NCI-H146 treated with DMSO at 0.1 percent for 48 hours (cell line): ENCODE measurements around the gene PCID2.
A peak's percentile ranks its signal among the peaks of the same experiment; 100 is the strongest.

Experiments used
- DNase-seq: peaks from one replicate; lab custom pipeline; 2025; ENCODE audit not compliant: unreplicated experiment; lab: John Stamatoyannopoulos, UW

PCID2 gene

DNA sequence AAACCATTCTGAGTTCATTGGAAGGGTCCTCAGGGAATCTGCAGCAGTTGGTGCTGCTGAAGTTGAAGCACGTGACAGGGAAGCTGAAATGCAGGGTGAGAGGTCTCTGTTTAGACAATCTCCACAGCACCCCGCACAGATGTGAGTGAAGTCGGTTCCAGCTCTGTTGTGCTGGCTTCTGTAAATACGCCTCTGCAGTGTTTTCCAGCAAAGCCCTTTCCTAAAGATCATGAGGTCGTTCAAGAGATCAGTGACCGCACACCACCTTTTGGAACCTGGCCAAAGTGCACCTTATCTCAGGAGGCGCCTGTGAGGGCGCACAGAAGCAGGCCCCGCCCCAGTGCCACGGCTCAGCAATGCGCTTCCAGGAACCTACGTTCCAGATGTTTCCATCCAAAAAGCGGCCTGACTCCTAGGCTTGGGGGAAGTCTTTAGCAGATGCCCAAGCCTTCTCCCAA lies 11.7 kb upstream of the PCID2 start:
- no peak for DNase-seq

DNA sequence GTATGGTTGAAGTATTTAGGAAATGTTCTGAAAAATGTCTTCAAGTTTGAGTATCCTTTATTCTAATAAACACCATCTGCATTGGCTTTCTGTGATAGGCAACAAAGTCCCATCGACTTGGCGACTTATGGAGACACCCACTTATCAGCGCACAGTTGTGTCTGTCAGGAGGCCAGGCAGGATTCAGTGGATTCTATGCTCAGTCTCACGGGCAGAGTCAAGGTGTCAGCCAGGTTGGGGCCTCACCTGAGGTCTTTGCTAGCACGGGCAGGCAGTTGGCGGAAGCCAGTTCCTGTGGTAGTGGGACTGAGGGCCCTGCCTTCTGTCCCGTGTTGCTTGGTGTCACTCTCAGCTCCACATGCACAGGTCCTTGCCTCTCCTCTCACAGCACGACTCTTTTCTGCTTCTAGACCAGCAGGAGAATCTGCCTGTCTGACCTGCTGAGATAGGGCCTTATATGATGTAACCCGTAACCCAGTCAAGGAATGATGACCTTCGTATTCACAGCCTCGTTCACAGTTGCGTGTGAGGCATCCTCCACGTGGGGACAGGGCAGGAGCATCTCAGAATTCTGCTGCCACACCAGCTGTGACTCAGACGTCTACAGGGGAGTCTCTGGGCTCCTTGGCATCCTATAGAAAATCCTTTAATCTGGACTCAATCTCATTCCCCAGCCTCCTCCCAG lies 10.9 kb upstream of the PCID2 start:
- no peak for DNase-seq

DNA sequence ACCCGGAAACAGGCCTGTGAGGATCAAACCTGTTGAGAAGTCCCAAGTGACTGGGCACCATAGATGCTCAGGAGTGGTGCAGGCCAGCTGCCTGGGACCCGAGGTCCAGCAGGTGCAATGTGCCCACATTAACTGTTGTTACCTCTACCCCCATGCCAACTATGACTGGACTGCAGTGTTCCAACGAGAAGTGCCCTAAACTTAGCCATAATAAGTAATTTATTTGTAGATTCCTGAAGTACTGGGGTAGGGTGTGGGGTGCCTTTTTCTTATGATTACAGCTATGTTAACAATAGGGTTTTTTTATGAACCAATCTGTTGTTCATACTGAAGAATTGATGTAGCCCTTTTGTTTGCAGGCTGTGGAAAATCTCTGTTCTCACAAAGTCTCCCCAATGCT lies 10.1 kb upstream of the PCID2 start:
- no peak for DNase-seq

DNA sequence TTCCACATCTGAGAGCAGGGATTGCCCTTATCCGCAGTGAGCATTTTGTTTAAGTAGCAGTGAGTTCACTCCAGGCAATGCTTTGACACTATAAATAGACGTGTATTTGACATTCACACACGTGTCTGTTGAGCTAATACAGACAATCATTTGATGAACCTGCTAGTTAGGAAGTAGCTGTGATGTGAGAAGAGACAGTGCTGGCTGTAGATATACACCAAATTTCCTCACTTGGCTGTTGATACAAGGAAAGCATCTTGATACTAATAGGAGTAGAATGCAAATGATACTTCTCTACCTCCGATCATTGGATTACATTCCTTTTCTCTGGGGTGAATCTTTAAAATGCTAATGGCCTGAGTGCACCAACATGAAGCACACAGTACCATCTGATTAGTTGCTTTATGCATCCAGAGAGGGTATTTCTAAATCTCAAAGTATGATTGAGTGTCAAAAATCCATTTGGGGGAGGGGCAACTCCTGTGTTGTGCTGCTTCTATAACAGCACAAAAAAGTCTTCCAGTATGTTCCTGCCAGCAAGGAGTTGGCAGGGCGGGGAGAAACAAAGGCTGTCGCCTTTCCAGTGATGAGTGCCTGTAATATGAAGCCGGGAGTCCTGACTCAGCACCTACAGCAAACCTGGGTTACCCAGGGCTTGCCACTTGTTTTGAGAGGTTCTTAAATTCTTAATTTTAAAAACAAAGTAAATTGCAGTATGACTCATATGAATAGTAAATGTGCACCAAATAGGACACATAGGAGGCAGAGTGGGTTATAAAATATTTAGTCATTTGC lies 8.0 kb upstream of the PCID2 start:
- DNase-seq = no peak

DNA sequence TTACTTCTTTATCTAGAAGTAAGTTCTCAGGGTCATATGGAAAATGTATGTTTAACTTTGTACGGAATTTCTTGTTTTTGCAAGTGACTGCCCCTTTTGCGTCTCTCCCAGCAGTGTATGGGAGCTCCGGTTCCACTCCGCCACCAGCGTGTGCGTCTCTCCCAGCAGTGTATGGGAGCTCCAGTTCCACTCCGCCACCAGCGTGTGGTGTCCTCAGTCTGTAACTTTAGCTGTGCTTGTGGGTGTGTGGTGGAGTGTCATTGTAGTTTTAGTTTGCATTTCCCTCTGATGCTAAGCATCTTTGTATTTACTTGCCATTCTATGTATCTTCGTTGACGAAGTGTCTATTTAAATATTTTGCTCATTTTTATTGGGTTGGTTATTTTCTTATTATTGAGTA lies 3.3 kb upstream of the PCID2 start:
- no peak for DNase-seq

DNA sequence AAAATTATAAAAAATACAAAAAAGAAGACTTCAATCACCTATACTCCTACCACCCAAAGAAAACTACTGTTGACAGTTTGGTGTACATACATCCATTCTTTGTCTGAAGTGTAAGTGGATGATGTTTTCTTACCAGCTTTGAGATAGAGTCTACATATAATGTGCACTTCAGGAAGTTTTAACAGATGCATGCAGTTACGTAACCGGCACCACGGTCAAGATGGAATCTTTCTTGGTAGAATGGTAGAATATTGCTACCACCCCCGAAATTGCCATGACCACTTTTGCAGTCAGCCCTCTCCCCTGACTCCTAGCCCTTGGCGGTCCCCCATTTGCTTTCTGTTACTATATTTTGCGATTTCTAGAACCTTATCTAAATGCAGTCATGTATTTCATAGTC lies 2.4 kb upstream of the PCID2 start:
- no peak for DNase-seq

DNA sequence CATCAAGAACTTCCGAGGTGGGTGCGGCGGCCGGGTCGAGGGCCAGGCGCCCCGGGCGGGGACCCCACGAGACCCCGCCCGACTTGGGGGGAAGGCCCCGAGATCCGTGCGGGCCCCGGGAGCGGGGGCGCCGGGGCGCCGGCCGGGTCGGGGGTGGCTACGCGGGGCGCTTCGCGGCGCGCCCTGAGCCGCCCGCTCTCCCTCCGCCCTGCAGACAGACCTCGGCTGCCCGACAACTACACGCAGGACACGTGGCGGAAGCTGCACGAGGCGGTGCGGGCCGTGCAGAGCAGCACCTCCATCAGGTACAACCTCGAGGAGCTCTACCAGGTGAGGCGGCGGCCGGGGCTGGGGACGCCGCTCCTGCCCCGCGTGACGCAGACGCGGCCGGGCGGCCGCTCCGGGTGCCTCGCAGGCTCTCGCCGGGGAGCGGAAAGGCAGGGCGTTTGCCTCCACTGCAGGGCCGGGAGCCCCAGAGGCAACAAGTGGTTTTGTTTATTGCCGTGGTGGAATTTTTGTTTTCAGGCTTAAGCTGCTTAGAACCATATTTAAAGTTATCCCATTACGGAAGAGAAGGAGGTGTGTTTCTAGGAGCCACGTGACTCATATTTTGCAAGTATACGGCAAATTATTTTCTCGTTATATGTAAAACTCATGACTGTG lies 1.4 kb upstream of the PCID2 start:
- DNase-seq = peak; percentile 18

DNA sequence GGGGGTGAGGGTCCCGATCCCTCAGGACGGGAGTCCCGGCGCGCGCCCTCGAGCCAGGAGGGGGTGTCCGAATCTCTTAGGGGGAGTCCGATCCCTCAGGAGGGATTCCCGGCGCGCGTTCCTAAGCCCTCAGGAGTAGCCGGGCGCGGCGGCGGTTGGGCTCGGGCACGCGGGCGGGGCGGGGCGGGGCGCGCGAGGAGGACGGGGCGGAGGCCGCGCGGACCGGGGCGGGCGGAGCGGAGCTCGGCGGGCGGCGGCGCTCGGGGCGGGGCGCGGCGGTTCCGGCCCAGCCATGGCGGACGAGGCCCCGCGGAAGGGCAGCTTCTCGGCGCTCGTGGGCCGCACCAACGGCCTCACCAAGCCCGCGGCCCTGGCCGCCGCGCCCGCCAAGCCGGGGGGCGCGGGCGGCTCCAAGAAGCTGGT lies 878 bp upstream of the PCID2 start, which contains the start of gene CUL4A:
CUL4A (plus strand) TSS at position 278 of the 423 bp plus-strand sequence; CDS start at position 293, 15 bp downstream.
- peak; percentile 44 for DNase-seq

DNA sequence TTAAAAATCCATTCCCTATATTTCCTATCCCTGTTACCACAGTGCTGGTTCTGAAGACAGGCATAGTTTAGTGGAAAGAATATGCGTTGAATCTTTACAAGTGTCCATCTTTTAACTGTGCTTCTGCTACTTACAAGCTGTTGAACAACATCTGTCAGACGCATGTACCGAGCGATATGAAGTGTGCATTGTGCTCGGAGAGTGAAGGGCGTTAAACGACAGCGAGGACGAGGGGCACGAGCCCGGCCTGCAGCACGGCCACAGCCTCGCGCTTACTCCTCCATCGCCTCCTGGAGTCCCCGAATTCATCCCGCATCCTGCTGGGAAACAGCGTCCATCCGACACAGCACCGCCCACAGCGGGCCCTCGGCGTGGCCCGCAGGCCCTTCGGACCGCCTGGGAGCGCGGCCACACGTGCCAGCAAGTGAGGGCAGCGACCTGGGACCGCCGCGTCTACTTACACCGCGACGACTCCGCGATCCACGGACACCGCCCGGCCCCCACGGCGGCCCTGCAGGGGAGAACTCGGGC lies 514 bp downstream of the PCID2 start:
- peak; percentile 39 for DNase-seq

DNA sequence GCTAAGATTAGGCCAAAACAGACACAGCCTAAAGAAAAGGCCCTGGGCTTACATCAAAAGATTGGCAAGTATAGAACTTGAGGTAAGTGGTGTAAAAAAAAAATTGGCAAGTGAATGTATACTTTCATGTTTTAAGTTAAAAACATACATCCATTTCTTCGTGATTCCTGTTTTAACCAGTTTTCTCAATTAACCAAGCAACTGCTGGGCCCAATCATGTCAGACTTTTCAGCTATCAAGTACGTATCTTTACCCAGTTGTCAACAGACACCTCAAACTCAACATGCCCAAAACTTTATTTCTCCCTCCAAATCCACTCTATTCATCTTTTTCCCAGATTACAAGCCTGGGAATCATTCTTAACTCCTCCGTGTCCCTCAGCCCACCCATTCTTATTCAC lies 1.0 kb downstream of the PCID2 start:
- DNase-seq = no peak

DNA sequence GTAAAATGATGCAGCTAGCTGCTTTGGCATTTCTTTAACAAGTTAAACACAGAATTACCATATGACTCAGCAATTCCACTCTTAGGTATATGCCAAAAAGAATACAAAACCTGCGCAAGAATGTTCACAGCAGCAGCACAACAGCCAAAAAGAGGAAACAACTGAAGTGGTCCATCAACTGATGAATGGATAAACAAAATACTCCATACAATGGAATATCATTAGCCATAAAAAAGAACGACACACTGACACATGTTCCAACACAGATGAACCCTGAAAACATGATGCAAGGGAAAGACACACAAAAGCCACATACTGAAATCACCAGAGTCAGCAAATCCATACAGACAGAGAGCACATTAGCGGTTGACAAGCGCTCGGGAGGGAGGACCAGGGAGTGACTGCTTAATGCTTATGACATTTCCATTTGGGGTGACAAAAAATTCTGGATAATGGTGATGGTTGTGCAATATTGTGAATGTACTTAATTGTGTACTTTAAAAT lies 3.0 kb downstream of the PCID2 start:
- no peak for DNase-seq

DNA sequence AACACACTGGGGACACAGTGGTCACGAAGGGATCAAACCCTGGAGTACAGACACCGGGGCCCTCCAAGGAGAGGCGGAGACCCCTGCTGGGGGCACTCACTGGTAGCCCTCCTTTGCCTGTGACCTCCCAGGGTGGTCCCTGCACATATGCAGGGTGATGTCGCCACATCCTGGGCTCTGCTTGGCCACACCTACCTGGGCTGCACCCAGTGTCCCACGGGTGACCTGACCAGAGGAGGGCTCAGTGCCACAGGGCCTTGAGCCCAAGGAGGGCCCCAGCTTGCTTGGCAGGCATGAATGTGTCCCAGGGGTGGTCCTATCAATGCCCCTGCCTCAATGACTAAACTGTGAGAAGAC lies 4.1 kb downstream of the PCID2 start:
- no peak for DNase-seq

DNA sequence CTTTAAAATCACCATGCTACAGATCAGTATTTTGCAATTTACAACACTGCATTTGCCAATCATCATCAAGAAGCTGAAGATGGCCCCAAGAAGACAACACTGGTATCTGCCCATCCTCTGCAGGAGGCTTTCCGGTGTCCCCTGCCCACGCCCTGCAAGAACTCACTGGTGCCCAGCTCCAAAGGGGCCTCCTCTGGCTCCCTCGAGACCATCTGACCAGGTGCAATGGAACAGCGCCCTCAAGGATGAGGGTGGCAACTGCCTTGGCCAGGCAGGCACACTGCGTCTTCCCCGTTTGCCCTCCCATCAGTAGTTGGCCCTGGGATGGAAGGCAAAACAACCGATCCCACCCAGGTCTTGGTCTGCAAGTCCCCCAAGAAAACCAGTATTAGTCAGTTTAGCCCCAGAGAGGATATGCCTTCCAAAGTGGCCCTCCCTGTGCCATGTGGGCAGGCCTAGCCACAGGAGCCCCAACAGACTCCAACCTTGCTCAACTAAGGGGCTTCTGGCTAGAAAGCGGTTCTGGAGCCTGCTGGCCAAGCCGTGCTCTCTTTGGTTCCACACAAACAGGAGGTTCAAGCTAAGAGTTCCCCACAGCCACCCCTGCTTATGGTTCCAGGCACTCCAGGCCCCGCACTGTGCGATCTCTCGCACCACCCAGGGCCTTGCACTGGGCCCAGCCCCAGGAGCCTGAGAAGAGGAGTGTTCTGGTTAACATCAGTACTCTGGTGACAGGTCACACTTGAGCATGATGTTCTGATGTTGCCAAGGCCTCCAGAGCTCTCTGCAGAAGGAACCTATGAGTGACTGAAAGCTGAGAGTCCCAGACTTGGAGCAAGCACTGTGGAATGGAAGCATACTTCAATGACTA lies 4.7 kb downstream of the PCID2 start:
- no peak for DNase-seq

DNA sequence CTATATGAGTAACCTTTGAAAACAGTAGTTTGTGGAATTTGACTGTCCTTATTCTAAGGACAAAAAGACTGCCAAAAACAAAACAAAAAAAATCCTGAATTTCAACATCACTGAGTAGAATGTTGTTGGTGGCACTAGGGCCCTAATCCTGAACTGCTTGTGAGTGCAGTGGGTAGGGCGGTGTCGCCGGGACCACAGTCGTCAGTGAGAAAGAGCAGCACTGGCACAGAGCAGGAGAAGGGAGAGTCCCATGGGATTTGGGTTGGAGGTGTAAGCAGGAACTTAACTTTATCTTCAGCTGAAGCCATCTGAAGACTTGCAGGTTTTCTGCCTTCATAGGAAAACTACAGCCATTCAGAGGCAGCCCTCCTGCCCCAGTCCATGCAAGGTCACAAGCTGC lies 5.6 kb downstream of the PCID2 start:
- no peak for DNase-seq

DNA sequence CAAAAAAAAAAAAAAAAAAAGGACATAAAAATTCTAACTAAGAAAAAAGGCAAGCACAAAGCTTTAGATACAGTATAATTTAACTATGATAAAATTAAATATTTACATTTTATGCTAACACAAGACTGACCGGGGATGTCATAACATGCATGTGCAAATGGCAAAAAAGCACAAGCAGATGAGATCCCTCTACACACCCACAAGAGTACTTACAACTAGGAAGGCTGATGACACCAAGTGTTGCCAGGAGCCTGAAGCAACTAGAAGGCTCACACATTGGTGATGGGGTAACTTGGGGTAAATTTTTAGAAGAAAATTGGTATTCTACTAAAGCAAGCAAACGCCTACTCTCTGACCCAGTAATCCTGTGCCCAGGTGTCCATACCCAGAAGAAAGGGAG lies 6.7 kb downstream of the PCID2 start:
- no peak for DNase-seq

DNA sequence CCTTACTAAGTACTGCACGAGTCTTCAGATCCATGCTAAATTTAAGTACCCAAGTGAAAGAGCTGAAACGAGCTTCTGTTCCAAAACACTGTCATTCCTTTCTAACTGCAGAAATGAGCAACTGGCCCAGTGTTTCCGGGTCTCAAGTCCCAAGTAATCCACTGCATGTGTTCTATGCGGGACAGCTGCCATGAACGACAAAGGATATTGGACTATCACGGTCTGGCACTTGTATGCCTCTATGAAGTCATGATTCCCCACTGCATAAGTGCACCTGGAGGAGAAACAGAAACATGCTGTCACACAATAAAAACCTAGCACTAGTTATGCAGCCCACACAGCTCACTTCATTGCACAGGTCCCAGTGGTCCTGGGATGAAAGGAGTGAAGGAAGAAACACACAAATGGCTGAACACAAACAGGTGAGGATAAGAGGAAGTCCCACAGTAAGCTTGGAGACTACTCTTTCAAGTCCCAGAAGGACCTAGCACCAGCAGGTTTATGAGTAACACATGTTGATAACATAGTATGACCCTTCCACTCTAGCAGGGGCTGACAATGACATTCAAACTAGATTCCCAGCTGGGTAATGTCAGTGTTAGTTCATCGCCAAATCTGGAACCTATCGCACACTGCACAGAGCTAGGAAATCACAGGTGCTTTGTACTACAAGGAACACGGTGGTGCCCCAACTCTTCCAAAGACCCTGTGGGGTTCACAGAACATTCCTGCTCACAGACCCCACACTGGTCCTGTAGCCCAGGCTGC lies 11.3 kb downstream of the PCID2 start:
- no peak for DNase-seq

DNA sequence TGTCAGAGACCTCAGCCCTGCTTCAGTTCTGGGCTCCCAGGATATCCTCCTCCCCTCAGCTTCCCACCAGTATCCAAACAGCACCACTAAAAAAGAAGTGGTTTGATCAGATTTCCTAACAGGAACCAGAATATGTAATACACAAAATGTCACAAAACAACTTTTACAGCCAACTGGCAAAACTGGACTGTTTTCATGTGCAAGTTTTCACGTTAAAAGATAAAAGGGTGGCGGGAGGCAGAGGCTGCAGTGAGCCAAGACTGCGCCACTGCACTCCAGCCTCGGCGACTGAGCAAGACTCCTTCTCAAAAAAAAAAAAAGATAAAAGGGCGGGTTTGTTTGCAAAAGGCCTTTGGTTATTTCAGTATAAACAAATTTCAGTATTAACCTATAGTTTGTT lies 13.1 kb downstream of the PCID2 start:
- no peak for DNase-seq

DNA sequence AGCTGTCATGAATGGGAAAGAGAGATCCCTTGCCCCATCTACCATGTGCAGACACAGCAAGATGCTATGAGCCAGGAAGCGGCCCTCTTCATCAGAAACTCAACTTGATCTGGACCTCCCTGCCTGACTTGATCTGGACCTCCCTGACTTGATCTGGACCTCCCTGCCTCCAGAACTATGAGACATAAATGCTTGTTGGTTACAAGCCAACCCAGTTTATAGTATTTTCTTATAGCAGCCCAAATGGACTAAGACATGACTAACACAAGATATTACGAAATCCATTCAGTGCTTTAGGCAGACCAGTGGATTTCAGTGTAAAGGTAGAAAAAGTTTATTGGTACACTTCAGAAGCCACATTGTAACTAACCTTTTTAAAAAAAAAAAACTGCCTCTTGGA lies 15.6 kb downstream of the PCID2 start:
- DNase-seq = no peak

DNA sequence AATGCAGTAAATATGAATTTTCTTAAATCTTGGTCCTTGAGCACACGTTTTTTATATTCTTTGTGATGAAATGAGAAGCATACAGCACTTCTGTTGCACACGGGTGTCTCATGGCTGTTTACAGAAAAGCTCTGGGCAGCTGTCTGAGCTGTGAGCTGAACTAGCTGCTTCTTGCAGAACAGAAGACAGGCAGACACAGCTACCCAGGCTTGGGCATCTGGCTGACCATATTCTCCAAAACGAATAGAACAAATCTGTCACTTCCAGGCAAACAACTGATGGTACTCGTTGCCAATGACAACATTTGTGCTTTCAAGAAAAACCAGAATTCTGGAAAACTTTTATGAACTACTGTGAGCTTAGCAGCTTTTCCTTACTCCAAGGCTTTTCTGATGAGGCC lies 16.2 kb downstream of the PCID2 start:
- no peak for DNase-seq

DNA sequence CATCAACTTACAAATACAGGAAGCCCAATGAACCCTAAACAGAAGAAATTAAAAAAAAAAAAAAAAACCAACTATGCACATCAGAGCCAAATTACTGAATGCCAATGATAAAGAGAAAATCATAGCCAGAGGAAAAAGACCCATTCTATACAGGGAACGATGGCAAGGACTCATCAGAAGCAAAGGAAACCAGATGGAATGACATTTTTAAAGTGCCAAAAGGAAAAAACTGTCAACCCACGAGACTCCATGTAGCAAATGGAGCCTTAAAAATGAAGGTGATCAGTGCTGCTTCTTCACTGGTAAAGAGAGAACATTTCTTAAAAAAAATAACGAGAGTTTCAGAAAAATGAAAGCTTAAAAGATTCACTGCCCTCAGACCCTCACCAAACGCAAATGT lies 18.3 kb downstream of the PCID2 start:
- DNase-seq = no peak
